Hypothalamus (tissue), 51 donors: ENCODE measurements around the gene LDHAL6B.

Experiments used
- DNase-seq, 51 donors: peaks; one replicate each; lab custom pipeline; 2025; lab: John Stamatoyannopoulos, UW

Gene LDHAL6B

DNA sequence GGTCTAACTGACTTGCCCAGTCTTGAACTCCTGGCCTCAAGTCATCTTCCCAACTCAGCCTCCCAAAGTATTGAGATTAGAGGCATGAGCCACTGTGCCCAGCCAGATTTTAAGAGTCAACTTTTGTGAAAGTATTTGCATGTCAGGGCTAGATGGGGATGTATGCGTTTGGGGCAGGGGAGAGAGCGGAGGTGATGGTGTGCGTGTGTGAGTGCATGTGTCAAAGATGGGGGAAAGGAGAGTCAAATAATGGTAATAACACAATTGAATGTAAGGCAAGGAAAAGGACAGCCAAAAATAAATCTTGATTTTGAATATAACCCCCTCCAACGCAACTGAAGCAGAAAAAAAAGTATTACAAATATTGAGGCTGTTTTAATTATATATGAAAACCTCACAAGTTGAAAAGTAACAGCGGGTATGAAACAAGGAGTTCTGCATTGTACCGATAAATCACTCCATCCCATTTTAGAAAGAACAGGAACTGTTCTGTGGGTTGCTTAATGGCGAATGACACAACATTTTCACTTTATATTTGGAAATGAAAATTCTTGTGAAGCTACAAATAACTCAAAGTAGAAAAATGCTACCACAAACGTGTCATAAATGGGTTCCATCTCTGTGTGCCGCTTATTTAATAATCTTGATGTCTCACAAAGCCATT is 29.9 kb upstream of the LDHAL6B start:
- peak in 1 of 51 donors; percentile 27 for DNase-seq

DNA sequence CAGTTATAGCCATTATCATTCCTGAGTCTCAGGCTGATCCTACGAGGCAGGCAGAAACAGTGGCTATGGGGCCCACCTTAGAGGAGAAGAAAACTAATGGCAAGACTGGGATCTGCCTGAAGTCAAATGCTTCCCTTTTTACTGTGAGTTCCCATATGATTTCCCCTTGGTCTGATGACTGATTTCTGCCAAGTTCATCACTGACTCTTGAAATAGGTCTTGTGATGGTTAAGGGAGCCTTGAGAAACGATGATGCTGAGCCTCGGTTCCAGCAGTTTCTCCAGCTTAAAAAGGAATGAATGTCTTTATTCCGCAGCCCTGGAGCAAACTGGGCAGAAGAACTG is 29.4 kb upstream of the LDHAL6B start:
- peak in 2 of 51 donors; percentile 12 to 27 for DNase-seq

DNA sequence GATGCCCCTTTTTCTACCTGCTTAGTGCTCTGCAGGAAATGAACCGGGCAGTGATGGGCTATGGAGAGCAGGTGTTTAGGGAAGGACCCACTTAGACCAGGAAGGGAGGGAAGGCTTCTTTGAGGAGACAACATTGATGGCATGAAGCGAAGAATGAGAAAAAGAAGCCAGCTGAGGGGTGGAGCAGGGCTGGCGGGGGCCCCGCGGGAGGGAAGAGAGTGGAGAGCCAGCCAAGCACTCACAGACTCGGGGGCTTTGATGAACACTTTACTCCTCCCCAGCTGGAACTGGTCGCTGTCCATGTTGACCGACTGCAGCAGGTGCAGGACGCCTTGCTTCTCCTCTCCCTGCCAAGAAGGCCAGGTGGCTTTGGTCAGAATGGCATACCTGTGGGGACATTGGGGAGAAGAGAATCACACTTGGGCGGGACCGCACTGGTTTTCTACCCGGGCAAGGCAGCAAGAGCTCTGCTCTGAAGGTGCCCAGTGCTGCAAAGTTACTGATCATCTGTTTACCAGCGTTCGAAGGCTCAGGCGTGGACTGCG is 28.4 kb upstream of the LDHAL6B start:
- DNase-seq: no peak

DNA sequence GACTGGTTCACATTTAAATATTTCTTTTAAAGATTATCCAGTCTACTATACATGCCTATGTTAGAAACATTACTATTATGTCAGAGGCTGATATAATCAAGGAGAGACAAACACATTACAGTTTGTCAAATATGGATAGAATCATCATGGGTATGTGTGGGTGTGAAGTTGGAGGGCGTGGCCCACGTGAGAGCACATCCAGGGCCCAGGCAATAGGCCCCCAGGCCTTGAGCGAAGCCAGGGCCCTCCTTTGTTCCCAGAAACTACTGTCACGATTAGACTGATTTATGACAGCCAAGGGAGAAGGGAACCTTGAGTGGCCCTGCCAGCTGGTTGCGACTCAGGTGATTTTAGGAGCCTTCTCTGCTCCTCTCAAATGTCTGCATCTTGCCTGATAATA is 26.9 kb upstream of the LDHAL6B start:
- no peak for DNase-seq

DNA sequence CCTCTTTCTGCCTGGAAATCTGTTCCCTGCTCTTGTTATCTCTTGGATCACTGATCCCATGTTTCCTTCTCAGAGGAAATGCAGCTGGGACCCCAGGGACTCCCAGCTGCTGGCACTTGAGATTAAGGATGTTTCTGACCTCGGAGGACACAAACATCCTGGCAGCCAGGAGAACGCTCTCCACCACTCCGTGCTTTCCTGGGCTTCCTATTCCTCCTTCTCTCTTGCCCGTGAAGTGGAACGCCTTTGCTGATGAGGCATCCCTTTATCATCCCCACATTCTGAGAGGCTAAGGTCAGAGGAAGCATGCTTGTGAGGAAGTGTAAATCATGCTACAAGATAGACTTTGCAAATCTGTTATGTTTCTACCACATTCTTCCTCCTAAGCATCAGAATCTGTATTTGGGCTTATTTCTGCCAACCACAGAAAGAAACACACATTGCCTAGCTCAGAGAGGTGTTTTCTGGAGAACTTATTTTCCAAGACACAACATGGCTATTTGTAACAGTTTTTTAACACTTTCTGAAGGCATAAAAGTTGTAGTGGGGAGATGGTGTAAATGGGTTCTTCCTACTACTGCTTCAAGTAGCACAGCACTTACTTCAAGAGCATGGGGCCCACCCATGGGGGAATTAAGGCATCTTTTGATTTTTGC is 25.6 kb upstream of the LDHAL6B start:
- DNase-seq: no peak

DNA sequence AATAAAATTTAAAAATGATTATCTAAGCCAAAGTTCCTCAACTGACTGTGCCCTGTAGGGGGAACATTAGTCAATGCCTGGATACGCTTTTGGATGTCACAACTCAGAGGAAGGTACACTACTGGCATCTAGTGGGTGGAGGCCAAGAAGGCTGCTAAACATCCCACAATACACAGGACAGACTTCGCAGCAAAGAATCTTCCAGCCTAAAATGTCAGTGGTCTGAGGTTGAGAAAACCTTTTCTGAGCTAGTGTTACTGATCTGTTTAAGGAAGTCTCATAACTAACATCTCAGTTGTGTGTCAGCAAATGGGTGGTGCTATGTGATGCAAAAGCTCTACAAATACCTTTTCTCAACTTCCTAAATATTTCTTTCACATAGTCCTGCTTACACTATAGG is 20.9 kb upstream of the LDHAL6B start:
- no peak for DNase-seq

DNA sequence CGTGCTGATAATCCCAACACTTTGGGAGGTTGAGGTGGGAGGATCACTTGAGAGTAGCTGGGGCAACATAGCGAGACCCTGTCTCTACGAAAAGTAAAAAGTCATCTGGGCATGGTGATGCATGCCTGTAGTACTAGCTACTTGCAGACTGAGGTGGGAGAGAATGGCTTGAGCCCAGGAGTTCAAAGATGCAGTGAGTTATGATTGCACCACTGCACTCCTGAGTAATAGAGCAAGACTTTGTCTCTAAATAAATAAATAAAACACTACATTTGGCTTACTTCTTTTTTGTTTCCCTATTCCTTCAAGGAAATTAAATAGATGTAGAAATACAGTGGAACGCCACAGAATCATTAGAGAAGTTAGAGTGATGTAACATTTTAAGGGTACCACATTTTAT is 20.1 kb upstream of the LDHAL6B start:
- no peak for DNase-seq

DNA sequence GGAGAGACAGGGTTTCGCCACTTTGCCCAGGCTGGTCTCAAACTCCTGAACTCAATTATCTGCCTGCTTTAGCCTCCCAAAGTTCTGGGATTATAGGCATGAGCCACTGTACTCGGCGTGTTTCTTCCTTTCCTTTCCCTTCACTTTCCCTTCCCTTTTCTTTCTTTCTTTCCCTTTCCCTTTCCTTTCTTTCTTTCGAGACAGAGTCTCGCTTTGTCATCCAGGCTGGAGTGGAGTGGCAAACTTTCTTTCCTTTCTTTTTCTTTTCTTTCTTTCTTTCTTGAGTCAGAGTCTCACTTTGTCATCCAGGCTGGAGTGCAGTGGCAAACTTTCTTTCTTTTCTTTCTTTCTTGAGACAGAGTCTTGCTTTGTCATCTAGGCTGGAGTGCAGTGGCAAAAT is 17.4 kb upstream of the LDHAL6B start:
- no peak for DNase-seq

DNA sequence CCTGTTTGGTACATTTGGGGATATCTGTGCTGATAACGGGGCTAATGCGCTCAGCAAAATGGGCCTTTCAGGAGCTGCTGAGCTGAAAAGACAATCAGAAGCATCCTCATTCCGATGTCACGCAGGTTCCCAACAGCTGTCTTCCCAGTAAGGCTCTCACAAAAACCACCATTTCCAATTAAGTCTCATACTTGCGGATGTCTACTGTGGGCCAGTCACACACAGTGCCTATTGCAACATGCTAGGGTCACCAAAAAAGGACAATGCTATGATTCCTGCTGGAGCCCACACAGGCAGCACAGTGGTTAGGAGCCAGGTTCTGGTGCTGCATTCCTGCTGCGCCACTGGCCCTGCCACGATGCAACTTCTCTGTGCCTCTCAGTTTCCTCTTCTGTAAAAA is 16.4 kb upstream of the LDHAL6B start:
- DNase-seq: no peak

DNA sequence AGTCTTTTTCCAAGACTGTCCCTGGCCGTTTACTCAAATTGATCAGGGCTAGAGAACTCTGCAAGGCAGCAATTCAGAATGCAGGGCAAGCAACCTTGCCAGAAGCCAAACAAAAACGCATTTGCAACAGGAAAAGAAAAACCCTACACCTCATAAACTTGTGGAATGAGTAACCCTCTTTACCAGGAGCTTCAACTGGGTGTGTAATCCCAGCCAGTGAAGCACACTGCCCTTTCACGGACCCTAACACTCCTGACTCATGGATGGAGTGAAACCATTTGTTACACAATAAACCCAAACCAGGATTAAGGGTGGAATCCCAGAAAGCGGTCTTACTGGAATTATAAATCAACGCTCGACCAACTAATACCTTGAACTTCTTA is 14.8 kb upstream of the LDHAL6B start:
- DNase-seq: no peak

DNA sequence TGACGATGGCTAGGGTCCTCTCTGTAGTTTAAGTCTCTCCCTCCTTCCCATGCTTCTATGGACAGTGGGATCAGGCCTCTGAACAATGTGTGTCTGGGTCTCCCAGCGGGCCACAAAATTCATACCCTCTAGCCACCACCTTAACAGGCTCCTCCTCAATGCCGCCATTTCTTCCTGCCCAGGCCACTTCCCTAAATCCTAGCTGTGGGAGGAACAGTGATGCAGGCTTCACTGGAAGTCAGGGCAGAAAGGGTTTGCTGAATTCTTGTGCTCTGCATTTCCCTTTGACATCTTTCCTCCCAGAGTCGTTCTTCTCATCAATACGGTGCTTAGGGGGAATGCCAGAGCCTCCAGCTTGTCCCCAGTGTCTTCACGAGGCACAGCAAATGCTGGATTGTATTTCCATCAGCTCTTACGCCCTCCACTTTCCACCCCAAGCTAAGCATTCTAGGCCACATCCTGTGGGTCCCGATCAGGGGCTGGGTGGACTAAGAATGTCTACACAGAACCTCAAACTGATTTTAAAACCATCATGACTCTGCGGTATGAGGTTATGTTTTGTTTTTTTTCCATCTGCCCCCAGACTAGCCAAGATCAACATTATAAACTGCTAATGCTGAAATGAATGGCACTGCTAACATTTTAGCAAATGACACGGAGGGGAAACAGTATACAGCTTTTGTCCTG is 11.9 kb upstream of the LDHAL6B start:
- no peak for DNase-seq

DNA sequence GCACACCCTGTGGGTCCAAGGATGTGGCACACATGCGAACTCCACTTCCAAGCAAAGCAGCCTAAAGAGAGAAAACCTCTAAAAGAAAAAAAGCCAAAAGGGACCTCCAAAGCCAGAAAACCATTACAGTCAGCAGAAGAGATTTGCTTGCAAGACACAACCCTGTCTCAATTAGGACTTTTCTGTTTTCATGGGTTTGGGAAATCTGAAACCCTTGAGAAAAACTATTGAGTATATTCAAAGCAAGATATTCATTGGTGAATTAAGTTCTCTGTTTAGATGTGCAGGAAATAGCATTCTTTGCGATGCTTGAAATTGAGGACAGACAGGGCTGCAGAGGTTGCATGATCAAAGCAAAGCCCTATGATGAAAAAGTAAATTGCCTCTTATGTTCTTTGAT is 10.2 kb upstream of the LDHAL6B start:
- DNase-seq: no peak

DNA sequence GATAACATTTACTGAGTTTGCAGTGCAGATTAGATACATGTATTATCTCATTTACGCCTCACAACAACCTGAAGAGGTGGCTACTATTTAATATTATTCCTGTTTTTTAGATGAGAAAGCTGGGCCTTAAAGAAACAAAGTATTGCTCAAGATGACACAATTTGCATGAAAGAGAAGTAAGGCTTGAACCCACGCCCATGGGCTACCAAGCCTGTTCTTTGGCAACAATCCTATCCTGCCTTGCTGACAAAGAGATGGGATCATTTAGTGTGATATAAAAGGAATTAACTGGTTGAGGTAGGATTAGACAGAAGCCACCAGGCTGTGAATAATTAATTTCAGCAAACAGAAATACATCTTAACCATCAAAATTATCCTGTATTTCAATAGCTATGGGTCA is 9.2 kb upstream of the LDHAL6B start:
- no peak for DNase-seq

DNA sequence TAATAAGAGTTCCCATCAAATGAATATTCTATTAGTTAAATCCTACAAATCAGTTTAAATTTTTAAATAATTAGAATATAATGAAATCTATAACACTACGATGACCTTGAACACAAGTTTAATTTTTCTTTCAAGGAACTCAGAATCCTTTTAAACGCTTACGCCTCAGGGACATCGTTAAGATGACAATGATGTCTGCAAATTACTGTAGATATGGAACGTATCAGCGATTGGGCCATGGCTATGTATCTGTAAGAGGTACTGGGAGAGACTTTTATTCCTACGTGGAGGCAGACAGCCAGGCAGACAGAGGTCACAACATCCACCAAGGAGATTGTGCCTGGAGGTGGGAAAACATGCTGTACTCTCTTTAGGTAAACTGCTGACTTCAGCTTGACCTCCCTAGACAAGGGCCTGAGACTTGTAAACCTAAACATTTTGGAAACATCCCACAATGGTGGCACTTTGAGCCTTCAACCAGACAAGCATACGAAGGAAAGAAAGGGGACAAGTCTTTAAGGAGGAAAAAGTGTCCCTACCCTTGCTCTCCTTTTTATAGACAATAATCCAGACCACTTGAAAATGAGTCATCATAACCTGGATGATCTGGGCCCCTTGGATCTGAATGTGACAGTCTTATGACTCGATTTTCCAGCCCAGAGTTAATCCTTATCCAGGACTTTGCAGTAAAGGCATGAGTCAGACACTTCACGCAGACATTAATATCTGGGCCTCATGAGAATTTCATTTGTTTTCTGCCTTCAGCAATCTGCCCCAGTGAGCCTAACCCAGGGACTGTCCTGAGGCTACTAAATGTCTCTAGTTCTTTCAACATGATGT is 6.8 kb upstream of the LDHAL6B start:
- no peak for DNase-seq

DNA sequence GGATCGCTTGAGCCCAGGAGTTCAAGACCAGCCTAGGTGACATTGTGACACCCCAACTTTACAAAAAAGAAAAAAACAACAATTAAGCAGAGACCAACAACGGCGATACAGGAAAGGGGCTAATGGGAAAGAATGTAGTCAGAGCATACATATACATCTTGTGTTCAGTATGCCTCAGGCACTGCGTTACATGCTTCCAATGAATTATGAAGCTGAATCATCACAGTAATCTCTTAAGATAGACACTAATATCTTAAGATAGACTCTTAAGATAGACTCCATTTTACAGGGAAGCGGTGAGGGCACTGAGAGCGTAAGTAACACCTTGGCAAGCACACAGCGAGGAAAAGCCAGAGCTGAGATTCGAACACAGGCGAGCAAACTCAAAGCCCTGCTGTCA is 6.1 kb upstream of the LDHAL6B start:
- no peak for DNase-seq

DNA sequence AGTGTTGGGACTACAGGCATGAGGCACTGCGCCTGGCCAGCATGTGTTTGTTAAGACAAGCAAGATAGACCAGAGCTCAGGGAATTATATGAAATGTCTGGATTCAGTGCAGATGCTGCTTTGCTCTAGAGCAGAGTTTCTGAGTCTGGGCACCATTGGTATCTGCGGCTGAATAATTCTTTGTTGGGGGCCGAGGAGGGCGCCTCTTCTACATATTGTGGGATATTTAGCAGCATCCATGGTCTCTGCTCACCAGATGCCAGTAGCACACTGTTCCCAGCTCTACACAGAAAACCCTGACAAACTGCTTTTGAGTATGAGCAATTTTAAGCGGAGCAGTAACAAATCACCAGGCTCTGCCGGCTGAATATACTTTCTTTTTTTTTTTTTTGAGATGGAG is 3.6 kb upstream of the LDHAL6B start:
- peak in 4 of 51 donors; percentile 6 to 12 (median 10) for DNase-seq

DNA sequence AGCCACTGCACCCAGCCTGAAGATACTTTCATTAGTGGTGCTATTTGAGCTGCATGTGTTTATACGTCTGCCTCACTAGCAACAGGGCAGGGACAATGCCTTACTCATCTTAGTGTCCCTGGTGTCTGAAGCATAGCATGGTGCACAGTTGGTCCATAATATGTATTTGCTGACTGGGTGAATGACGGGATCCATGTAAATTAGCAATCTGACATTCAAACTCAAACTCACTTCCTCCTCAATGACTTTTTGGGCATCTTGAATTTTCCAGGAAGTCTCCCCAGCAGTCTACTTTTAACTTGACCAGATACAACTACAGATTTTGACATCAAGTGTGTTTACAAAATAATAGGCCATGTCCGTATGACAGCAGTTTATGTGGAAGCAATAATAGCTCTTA is 3.0 kb upstream of the LDHAL6B start:
- DNase-seq: no peak

DNA sequence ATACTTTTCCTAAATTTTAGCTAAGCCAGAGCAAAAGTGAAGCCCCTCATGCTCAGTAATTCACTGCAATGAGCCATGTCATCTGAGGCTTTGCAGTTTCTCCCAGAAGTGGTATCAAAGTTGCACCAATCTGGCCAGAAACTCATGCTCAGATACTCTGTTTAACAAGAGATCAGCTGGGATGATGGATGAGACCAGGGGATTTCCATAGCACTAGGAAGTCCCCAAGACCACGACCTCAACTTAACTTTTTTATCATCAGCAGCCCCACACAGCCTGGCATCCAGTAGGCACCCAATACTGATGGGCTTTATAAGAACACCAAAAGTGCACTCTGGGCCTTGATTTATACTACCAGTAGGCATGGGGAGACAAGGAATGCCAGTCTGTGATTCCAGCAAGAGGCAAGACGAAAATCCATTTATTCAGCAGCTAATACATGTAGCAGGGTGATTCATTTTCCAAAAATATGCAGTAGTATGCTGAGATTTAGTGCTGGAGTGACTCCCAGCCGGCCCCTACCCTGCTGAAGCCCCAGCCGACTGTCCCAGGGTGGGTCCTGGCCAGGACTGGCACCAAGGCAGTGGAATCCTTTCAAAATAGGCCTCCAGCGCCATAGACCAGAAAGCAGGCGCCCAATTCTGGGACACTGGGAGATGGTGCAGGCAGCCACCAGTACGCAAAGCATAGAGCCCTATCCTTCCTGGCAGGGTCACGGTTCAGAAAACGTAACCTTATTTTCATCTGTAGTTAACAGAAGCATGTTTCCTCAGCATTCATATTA is 612 bp upstream of the LDHAL6B start:
- no peak for DNase-seq

DNA sequence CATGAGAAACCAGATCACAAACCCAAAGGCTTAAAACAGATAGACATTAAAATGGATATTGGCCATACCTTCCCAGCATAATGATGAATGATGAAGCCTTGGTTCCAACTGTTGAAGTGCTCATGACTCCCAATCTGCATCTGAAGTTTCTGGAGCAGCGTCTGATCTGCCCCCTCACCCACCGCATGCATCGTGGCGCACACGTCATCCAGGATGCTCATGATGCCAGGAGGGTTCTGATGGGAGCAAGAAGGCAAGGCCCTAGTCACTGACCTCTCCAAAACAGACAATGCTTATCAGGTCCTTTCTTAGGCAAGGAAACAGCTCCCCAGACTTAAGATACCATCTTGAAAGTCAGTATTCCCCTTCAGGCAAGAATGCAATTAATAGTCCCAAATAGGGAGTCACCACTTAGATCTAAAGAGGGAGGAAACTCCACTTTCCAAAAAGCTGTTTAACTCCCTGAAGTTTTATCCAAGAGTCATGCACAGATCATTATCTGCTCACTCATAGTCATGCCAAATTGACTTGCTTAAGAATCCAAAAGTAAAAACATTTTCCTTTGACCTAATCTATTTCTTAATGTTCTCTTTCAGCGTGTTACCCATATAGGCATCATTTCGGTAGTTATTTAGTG is 2.1 kb downstream of the LDHAL6B start:
- DNase-seq: no peak

DNA sequence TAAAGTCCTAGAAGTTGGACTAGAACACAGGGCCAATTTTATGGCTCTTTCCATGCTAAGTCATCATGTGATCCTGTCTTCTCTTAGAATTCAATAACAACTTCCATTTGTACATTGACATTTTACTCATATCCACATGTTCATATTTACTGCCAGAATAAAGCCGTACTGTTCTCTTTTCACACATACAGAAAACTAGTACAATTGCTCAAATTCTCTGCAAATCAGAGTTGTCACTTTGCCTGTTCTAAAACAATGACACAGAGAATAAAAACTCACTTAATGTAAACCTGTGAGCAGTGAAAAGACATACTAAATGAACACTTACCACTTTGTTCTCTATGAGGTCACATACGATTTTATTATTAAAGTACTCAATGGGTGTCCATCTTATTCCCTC is 3.5 kb downstream of the LDHAL6B start:
- DNase-seq: no peak
